GM19372 (cell line): ENCODE results near the gene ALK.

ENCODE experiments used
- ATAC-seq: cut with Tn5 transposase; IDR thresholded peaks from one replicate; pipeline ENCODE4 v1.9.1; 2021; ENCODE audit warnings: mild to moderate bottlenecking, low read depth, moderate library complexity; ENCODE audit not compliant: unreplicated experiment

Gene ALK

GRCh38 chr2:29910465-29910864, 10.9 kb downstream of the ALK start:
- ATAC-seq, result no peak

DNA sequence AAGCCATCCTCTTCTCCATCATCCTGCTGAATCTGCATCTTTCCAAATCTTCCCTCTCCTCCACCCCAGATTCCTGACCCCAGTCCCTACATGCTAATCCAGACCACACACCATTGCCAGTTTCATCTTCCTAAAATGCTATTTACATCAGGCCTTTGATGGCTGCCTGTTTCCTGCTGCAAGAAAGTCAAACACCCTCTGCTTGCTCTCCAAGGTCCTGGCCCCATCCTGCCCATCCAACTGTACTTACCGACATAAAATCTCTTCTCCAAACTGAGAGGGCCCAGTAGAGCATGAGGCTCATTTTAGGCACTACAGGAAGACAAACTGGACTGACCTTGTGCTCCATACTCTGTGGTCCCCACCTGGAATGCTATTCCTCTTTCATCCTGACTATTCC, 19.0 kb downstream of the ALK start:
- ATAC-seq, result no peak

DNA sequence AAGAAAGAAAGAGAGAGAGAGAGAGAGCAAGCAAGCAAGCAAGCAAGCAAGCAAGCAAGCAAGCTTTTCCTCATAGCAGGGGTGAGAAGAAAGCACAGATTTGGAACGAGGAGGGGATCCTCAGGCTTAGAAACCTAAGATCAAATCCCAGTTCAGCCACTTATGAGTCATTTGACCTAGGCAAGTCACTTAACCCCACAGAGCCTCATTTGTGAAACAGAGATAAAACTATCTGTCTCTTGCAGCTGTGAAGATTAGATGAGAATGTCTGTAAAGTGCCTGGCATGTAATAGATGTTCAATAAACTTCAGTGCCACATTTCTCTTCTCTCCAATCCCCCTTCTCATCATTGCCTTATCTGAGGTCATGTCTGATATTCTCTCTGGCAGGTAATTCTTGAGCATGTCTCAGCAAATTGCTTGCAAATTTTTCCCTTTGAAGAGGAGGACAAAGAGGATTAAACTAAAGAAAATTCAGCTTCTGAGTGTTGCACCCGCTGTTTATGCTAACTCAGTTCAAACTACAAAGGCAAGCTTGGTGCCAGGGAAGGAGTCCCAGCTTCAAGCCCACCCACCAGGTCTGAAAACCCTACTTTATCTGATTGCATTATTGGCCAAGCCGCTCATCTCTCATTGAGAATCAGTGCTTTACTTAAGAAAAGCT, 20.3 kb downstream of the ALK start:
- ATAC-seq, result no peak

DNA sequence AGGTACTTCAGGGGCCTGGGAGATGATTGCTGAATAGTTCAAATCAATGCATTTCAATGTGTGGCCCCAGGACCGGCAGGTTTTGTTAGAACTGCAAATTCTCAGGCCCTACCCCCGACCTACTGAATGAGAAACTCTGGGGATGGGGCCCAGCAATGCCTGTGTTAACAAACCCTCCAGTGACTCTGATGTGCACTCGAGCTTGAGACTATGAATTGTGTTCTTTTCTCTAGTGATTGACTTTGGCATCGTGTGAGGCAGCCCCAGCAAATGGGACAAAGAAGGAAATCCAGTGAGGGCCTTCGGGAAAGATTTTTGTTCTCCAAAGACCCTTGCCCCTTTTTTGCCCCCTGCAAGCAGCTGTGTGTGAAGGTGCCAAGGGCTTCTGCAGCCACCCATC, 22.4 kb downstream of the ALK start:
- no peak for ATAC-seq

DNA sequence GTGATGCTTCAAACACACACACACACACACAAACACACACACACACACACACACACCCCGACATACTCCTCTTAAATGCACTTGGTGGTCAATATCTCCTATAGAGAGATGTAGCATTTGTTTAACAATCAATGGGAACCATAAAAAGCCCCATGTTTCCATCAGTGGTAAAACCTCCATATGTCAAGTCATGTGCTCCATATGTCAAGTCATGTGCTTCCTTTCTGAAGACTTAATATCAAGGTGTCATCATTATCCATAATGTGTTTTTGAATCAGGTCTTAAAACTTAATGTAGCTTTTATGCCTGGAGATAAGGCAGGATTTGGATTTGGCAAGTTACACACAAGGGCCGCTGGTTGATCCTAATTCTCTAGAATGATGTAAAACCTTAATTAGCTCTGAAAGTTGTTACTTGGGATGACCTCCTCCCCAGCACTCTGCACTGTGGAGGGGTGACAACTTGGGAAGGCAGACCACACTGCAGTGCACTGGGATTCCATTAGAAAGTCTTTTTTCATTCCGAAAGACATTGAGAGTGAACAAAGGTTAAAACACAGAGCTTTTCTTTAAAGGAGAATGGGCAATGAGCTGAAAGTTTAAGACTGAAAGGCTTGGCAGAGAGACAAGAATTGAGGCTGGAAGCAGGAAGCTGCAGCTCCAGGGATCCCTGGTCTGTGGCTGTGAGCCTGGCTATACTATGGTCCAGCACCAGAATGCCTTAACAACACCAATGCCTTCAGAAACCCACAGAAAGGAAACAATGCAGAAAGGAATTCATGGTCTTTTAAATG, 26.4 kb downstream of the ALK start:
- no peak for ATAC-seq

GRCh38 chr2:29892585-29893259, 28.7 kb downstream of the ALK start:
- ATAC-seq, result no peak

- no peak for ATAC-seq
Observed at GRCh38 chr2:29881089-29881730, 40.2 kb downstream of the ALK start.

GRCh38 chr2:29880084-29880483, 41.3 kb downstream of the ALK start:
- ATAC-seq, result no peak

GRCh38 chr2:29879456-29879855, 41.9 kb downstream of the ALK start:
- no peak for ATAC-seq

GRCh38 chr2:29878898-29879297, 42.5 kb downstream of the ALK start:
- no peak for ATAC-seq

GRCh38 chr2:29876374-29876773, 45.0 kb downstream of the ALK start:
- no peak for ATAC-seq

DNA sequence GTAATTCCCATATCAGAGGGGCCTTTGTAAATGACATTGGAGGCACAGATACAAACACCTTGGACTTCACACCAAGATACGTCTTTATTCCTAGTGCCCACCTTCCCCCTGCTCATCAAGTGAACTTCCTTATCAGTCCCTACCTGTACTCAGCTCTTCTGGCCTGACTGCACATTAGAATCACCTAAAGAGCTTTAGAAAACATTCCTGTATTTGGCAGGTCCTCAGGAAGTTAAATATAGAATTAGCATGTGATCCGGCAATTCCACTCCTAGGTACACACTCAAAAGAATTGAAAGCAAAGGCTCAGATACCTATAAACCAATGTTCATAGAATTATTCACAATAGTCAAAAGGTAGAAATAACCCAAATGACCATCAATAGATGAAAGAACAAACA, 46.6 kb downstream of the ALK start:
- no peak for ATAC-seq

- no peak for ATAC-seq
Observed at GRCh38 chr2:29872870-29873269, 48.5 kb downstream of the ALK start.

GRCh38 chr2:29871541-29871940, 49.8 kb downstream of the ALK start:
- ATAC-seq, result no peak

- no peak for ATAC-seq
Observed at GRCh38 chr2:29865512-29865911, 55.9 kb downstream of the ALK start.

GRCh38 chr2:29864988-29865387, 56.4 kb downstream of the ALK start:
- ATAC-seq, result no peak

- no peak for ATAC-seq
Observed at GRCh38 chr2:29855924-29856639, 65.3 kb downstream of the ALK start.

DNA sequence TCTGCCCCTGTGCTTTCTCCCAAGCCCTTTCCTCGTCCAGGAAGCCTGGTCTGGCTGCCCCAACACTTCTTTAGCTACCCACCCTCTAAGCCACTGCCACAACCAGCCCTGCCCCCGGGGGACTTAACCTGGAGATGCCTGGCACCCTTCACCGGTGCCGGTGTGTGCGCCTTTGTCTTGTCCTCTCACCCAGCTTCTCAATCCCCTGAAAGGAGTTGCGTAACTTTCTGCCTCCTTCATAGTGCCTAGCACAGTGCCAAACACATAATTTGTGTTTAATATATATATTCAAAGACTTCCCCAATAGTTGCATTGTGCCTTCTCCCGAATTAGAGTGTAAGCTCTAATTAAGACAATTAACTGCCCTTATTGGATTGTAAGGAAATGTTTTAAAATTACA, 70.6 kb downstream of the ALK start:
- no peak for ATAC-seq

DNA sequence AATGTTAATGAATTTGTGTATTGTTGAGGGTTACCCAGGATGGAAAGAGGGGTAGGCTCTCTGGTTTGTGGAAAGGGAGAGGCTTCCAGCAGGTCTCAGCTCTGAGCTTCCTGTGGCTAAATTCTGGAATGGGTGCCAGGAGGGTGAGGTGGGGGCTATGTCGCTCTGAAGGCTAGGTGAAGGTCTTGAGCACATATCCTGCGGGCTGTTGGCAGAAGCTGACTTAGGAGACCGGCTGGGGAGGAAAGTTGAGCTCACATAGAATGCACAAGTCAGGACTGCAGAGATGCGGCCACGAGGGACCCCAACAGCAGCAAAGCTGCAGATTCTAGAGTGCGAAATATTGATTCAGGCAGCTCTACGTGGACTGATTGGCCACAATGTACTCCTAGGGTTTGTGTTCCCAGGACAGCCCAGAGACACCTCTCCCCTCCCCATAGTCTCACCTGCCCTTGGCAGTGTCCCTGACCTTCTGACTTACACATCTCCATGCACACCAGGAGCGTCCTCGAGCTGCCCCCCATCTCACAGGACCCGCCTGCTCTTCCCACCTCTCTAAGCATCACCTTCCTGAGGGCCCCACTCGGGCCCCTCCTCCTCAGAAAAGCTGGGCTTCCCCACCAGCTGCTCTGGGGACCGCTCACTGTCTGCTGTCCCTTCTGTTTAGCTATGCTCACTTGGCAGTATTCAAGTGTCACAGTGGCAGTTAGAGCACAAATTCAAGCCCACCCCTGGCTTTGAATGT, 72.6 kb downstream of the ALK start:
- ATAC-seq, result no peak

DNA sequence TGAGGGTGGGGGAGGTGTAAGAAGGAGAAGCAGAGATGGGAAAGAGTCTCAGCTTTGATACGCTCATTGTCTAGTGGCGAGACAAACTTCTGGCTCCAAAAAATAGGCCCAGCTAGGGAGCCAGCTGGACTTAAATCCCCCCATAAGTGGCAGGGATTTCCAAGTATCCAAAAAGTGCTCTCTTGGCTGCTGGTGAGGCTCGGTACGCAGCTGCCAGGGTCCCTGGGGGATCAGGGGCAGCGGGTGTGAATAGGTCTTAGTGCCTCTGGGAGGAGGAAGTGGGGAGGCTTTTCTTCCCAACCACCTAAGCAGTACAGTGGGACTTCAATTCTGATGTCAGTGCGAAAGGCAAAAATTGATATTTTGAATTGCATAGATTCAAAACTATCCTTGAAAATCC, 73.5 kb downstream of the ALK start:
- no peak for ATAC-seq
